MM.1S (cell line): ENCODE measurements around the gene RSPH1.
A peak's percentile ranks its signal among the peaks of the same experiment; 100 is the strongest.

Experiments used
- DNase-seq: peaks from one replicate; pipeline ENCODE4 v3.0.0-alpha.2; 2015
- H2AFZ ChIP-seq: fragments of 300-600 bp; sonication (generic); 2 replicates; pipeline ENCODE4 v1.6.0; 2016; ENCODE audit warnings: antibody characterized with exemption, low read length
- H3F3A ChIP-seq: fragments of 300-600 bp; sonication (generic); 2 replicates; pipeline ENCODE4 v1.6.1; 2016; ENCODE audit warnings: mild to moderate bottlenecking, antibody characterized with exemption, low read length, moderate library complexity, mixed read lengths; ENCODE audit not compliant: insufficient read depth
- H3K27ac ChIP-seq: fragments of 300-600 bp; sonication (generic); 2 replicates; pipeline ENCODE4 v1.5.1; 2016; ENCODE audit warnings: mild to moderate bottlenecking, low read length
- H3K27me3 ChIP-seq: fragments of 300-600 bp; sonication (generic); replicated peaks from 2 replicates; pipeline ENCODE4 v1.6.0; 2016; ENCODE audit warnings: low read length; ENCODE audit not compliant: insufficient read depth
- H3K36me3 ChIP-seq: fragments of 300-600 bp; sonication (generic); replicated peaks from 2 replicates; pipeline ENCODE4 v1.6.1; 2016; ENCODE audit warnings: mild to moderate bottlenecking, low read length, mixed read lengths; ENCODE audit not compliant: insufficient read depth
- H3K4me1 ChIP-seq: fragments of 300-600 bp; sonication (generic); 2 replicates; pipeline ENCODE4 v1.6.1; 2016; ENCODE audit warnings: low read length, mixed read lengths
- H3K4me2 ChIP-seq: fragments of 300-600 bp; sonication (generic); 2 replicates; pipeline ENCODE4 v1.6.0; 2016; ENCODE audit warnings: low read depth, low read length
- H3K4me3 ChIP-seq: fragments of 300-600 bp; sonication (generic); 2 replicates; pipeline ENCODE4 v1.5.1; 2016; ENCODE audit warnings: low read length, mixed read lengths
- H3K79me2 ChIP-seq: fragments of 300-600 bp; sonication (generic); 2 replicates; pipeline ENCODE4 v1.6.1; 2016; ENCODE audit warnings: mixed run types, low read length, mixed read lengths
- H3K9ac ChIP-seq: fragments of 300-600 bp; sonication (generic); 2 replicates; pipeline ENCODE4 v1.6.1; 2016; ENCODE audit warnings: low read length, mixed read lengths
- H3K9me2 ChIP-seq: fragments of 300-600 bp; sonication (generic); replicated peaks from 2 replicates; pipeline ENCODE4 v1.6.1; 2016; ENCODE audit warnings: mild to moderate bottlenecking, low read length, mixed read lengths; ENCODE audit not compliant: insufficient read depth
- H3K9me3 ChIP-seq: fragments of 300-600 bp; sonication (generic); replicated peaks from 2 replicates; pipeline ENCODE4 v1.6.1; 2016; ENCODE audit warnings: mild to moderate bottlenecking, low read length, mixed read lengths; ENCODE audit not compliant: insufficient read depth
- H4K20me1 ChIP-seq: fragments of 300-600 bp; sonication (generic); 2 replicates; pipeline ENCODE4 v1.6.1; 2016; ENCODE audit warnings: mild to moderate bottlenecking, low read length, moderate library complexity, mixed read lengths; ENCODE audit not compliant: insufficient read depth
- CTCF ChIP-seq: fragments of 300-600 bp; sonication (generic); IDR thresholded peaks from 2 replicates; pipeline ENCODE4 v1.5.1; 2016; ENCODE audit warnings: antibody characterized with exemption, low read length, mixed read lengths
- EZH2 ChIP-seq: fragments of 300-600 bp; sonication (generic); optimal IDR thresholded peaks from 2 replicates; pipeline ENCODE3; 2017; ENCODE audit warnings: low read depth, mild to moderate bottlenecking, antibody characterized with exemption, low read length, mixed read lengths
- EZH2phosphoT487 ChIP-seq: fragments of 300-600 bp; sonication (generic); IDR thresholded peaks from 2 replicates; pipeline ENCODE4 v1.6.1; 2018; ENCODE audit warnings: antibody characterized with exemption, low read length

RSPH1 gene

GRCh38 chr21:42525676-42526378 is 29.8 kb upstream of the RSPH1 start:
- DNase-seq: no peak
- no peak overlapping the region for H3K4me3 ChIP-seq
- H3K4me2 ChIP-seq: peak overlapping the region; percentile 80; the same call in 1 of the 2 replicates
- H3K9me2 ChIP-seq: no peaks in the 10 kb centered on the region
- H2AFZ ChIP-seq: no peak overlapping the region
- H4K20me1 ChIP-seq: no peaks in the 10 kb centered on the region
- H3K9me3 ChIP-seq: no peaks in the 10 kb centered on the region
- H3K9ac ChIP-seq: no peak overlapping the region; the same call in 1 of the 2 replicates
- H3K27me3 ChIP-seq: peaks cover 24% of the 10 kb centered on the region; the same call in 1 of the 2 replicates
- H3F3A ChIP-seq: peaks cover 43% of the 10 kb centered on the region
- H3K4me1 ChIP-seq: peaks cover 56% of the 10 kb centered on the region
- peak overlapping the region; percentile 87; the same call in 1 of the 2 replicates for H3K27ac ChIP-seq
- TF ChIP-seq EZH2phosphoT487: no peak
- no peak for TF ChIP-seq EZH2
- no peak for TF ChIP-seq CTCF
- no peaks in the 10 kb centered on the region for H3K79me2 ChIP-seq
- no peaks in the 10 kb centered on the region for H3K36me3 ChIP-seq

- Histone ChIP-seq H3K9me3 (no peaks in the 10 kb centered on the region), H3K36me3 (no peaks in the 10 kb centered on the region), H4K20me1 (no peaks in the 10 kb centered on the region), H3K4me1 (peaks cover 56% of the 10 kb centered on the region), H3K9me2 (no peaks in the 10 kb centered on the region), H3K27me3 (peaks cover 29% of the 10 kb centered on the region), H3K9ac (peak overlapping the region; percentile 71), H3F3A (peaks cover 43% of the 10 kb centered on the region), H3K27ac (peak overlapping the region; percentile 87), H3K79me2 (no peaks in the 10 kb centered on the region), H3K4me2 (peak overlapping the region; percentile 80), H2AFZ (peak overlapping the region; percentile 1), H3K4me3 (peak overlapping the region; percentile 53)
- peak; percentile 51 for DNase-seq
- TF ChIP-seq CTCF (no peak), EZH2 (no peak), EZH2phosphoT487 (no peak)
Observed at GRCh38 chr21:42525029-42525581, 29.1 kb upstream of the RSPH1 start.

GRCh38 chr21:42524341-42525028 is 28.5 kb upstream of the RSPH1 start:
- H3K4me1 ChIP-seq: peaks cover 56% of the 10 kb centered on the region
- no peaks in the 10 kb centered on the region for H3K79me2 ChIP-seq
- no peaks in the 10 kb centered on the region for H4K20me1 ChIP-seq
- H3K27me3 ChIP-seq: peaks cover 28% of the 10 kb centered on the region
- peak overlapping the region; percentile 1 for H2AFZ ChIP-seq
- no peaks in the 10 kb centered on the region for H3K9me3 ChIP-seq
- TF ChIP-seq EZH2phosphoT487: no peak
- no peak for TF ChIP-seq CTCF
- no peak for TF ChIP-seq EZH2
- no peaks in the 10 kb centered on the region for H3K9me2 ChIP-seq
- H3F3A ChIP-seq: peaks cover 43% of the 10 kb centered on the region
- H3K9ac ChIP-seq: peak overlapping the region; percentile 71
- H3K36me3 ChIP-seq: no peaks in the 10 kb centered on the region
- peak overlapping the region; percentile 53 for H3K4me3 ChIP-seq
- peak overlapping the region; percentile 87 for H3K27ac ChIP-seq
- H3K4me2 ChIP-seq: peak overlapping the region; percentile 80
- DNase-seq: peak; percentile 91
